Cardiac fibroblast (primary cell): ENCODE data around the gene MYO7B.

Experiments
- DNase-seq, 2 donors: peaks; one replicate each; pipeline versions ENCODE4 v3.0.0 to v3.0.0-alpha.2; 2010; ENCODE audit warnings: low read depth in 2 of 2
- H3K4me3 ChIP-seq, 2 donors: replicated peaks in 1 of 2; 1 replicate in 1 of 2; 2 replicates in 1 of 2; pipeline ENCODE4 v1.5.1; 2011; ENCODE audit warnings: low read depth in 2 of 2, low read length in 2 of 2, mild to moderate bottlenecking in 2 of 2, moderate library complexity in 1 of 2
- TF ChIP-seq, protein P1 (sequence below): IDR thresholded peaks from one replicate; pipeline ENCODE4 v1.5.1; 2011; ENCODE audit warnings: low read depth, mild to moderate bottlenecking, low read length, inconsistent platforms

Gene MYO7B

DNA sequence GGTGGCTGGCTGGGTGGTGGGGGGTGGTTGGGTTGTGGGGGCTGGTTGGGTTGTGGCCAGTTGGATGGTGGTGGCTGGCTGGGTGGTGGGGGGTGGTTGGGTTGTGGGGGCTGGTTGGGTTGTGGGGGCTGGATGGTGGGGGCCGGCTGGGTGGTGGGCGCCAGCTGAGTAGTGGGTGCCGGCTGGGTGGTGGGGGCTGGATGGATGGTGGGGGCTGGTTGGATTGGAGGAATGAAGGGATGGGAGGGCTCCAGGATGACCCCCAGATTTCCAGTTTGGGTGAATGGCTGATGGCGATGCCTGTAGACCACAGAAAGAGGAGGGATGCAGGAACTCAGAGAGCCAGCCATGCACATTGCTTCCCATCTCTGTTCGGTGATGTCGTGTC is 83.7 kb downstream of the MYO7B start:
- TF ChIP-seq, protein P1, sequence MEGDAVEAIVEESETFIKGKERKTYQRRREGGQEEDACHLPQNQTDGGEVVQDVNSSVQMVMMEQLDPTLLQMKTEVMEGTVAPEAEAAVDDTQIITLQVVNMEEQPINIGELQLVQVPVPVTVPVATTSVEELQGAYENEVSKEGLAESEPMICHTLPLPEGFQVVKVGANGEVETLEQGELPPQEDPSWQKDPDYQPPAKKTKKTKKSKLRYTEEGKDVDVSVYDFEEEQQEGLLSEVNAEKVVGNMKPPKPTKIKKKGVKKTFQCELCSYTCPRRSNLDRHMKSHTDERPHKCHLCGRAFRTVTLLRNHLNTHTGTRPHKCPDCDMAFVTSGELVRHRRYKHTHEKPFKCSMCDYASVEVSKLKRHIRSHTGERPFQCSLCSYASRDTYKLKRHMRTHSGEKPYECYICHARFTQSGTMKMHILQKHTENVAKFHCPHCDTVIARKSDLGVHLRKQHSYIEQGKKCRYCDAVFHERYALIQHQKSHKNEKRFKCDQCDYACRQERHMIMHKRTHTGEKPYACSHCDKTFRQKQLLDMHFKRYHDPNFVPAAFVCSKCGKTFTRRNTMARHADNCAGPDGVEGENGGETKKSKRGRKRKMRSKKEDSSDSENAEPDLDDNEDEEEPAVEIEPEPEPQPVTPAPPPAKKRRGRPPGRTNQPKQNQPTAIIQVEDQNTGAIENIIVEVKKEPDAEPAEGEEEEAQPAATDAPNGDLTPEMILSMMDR, result no peak
- DNase-seq, result no peak
- no peak overlapping the region for H3K4me3 ChIP-seq

DNA sequence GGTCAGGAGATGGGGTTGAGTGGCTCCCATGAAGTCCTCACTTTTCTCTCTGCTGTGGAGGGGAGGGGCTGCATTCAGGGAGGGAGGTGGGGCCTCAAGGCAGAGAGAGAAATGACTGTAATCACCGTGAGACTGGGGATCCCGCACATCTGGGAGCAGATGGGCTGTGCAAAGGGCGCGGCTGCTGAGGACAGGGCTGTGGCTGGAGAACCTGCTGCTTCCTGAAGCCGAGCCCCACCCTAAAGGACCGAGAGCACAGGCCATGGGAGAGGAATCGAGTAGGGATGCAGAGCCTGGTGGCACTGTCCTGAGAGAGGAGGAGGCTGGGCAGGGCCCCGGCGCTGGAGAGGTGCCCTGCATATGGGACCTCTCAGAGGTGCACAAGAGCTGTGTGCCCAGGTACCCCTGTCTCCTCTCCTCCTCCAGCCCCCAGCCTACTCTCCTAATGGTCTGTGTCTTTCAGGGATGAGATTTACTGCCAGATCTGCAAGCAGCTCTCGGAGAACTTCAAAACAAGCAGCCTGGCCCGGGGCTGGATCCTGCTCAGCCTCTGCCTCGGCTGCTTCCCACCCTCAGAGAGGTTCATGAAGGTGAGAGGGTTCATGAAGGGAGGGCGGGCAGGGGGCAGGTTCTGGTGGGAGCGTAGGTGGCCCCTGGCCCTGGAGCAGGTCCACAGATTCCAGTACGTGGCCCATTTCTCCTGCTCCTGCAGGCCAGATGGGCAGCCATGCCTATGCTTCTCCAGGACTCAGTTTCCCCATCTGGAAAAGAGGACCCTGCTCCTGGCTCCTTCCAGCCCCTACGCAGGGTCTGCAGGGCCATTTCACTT is 84.6 kb downstream of the MYO7B start:
- DNase-seq, result no peak
- H3K4me3 ChIP-seq, result no peak overlapping the region
- TF ChIP-seq, protein P1, result no peak

DNA sequence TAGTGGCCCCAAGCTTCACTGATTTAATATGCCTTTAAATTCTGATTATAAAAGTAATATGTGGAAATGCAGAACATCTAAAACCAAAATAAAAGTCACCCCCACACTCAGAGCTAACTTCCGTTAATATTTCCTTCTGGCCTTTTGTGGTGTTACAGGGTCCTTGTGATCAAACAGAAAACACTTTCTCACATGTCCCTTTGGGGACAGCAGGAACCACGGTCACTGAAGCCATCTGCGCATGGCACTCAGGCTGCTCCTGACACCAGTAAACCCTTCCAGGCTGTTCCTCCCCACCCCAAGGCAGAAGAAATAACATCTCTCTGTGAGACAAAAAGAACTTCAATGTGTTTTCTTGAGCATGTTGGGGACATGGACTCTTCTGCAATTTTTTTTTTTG is 85.4 kb downstream of the MYO7B start:
- TF ChIP-seq, protein P1, result no peak
- no peak for DNase-seq
- H3K4me3 ChIP-seq, result no peak overlapping the region

DNA sequence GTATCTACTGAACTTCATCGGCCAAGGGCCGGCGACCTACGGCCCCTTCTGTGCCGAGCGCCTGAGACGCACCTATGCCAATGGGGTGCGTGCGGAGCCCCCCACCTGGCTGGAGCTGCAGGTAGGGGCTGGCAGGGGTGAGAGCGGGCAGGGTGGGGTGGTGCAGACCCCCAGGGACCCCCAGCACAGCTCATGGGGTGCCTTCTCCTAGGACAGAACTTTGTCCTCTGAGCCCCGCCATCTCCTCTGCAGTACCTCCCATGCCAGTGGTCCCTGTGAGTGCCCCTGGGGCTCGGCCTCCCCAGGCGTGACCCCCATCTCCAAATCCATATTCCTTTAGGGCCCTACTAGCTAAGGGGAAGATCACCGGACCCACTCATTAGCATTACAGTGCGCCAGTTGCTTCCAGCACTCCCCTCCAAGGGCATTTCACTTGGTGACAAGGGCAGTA is 86.5 kb downstream of the MYO7B start:
- no peak overlapping the region for H3K4me3 ChIP-seq
- DNase-seq, result no peak
- TF ChIP-seq, protein P1, result no peak

DNA sequence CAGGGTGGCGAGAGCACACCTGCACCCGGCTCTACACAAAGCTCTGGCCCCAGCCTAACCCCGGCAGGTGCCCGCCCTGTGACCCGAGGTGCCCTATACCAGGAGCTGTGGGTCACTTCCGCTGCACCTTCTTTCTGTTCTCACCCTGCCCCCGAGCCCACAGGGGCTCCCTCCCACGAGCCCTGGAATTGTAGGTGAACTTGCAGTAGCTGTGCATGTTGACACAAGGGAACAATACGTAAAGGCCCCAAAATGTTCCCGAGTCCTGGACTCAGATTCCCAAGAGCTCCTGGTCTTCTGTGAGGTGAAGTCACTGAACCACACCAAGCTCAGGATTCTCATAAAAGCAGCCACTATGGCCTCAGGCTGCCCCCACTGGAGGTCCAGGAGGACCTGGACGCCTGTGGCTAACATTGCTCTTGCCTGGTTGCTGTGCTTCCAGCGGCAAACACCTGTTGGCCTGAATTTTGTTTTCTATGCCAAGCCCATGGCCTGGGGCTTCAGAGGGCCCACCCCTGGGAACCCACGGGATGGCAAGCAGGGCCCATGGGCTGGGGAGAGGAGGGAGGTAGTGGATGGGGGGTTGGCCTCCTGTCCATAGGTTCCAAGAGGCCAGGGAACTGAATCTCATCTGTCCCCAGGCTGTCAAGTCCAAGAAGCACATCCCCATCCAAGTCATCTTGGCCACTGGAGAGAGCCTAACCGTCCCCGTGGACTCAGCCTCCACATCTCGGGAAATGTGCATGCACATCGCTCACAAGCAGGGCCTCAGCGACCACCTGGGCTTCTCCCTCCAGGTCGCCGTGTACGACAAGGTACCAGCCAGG is 87.3 kb downstream of the MYO7B start:
- TF ChIP-seq, protein P1, result no peak
- H3K4me3 ChIP-seq, result no peak overlapping the region
- no peak for DNase-seq

DNA sequence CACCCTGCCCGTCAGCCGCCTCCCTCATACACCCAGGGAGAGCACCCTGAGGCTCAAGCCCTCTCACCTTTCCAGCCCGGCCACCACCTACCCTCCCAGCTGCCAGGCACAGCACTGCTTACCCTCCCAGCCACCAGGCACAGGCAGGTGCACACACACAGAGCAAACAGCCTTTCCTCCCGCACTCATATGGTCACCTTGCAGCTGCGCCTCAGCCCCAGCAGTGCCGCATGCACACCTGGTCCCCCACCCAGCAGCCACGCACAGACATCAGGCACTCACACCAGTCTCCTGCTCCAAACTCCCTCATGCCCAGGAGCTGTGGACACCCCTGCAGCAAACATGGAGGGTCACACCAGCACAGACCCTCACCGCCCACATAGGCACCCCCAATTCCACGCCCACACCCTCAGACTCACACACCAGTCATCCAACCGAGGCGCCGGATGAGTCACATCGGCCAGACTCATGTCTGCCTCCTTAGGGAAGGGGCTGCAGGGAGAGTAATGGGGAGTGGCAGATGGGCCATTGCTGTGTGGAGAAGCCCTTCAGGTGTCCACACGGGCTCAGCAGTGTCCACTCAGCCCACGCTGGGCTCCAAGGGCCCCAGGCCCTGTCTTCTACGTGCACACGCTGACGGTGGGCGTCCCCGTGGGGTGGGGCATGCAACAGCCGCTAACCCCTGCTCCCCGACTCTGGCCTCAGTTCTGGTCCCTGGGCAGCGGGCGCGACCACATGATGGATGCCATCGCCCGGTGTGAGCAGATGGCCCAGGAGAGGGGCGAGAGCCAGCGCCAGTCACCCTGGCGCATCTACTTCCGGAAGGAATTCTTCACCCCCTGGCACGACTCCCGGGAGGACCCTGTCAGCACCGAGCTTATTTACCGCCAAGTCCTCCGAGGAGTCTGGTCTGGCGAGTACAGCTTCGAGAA is 88.2 kb downstream of the MYO7B start:
- TF ChIP-seq, protein P1, result no peak
- no peak overlapping the region for H3K4me3 ChIP-seq
- peak in 1 of 2 donors; percentile 67 for DNase-seq
